Measurements from ENCODE around the gene IRF5.
A peak's percentile ranks its signal among the peaks of the same experiment; 100 is the strongest.

IRF5 gene

GRCh38 chr7:128919881-128920799 is 17.6 kb upstream of the IRF5 start (continued):
- no peak for TF ChIP-seq PBX3 (CRISPR knock-in tag; IDR thresholded peaks at IDR 0.05)
- no peak for TF ChIP-seq ZNF76 (tag by site-specific recombination; IDR thresholded peaks at IDR 0.05; ENCODE audit: borderline replicate concordance, low read depth)
- TF ChIP-seq CTCF (tag by site-specific recombination; IDR thresholded peaks at IDR 0.05) = 0 out of 2 replicates have a peak, but pooled peaks have one; percentile 9
- no peak for TF ChIP-seq ZNF202 (tag by site-specific recombination; IDR thresholded peaks at IDR 0.05; ENCODE audit: borderline replicate concordance)
- TF ChIP-seq ZNF175 (tag by site-specific recombination; IDR thresholded peaks at IDR 0.05) = no peak
- TF ChIP-seq ZSCAN30 (tag by site-specific recombination; IDR thresholded peaks at IDR 0.05) = no peak
- no peak for TF ChIP-seq ZNF777 (tag by site-specific recombination; IDR thresholded peaks at IDR 0.05; ENCODE audit: borderline replicate concordance)
- TF ChIP-seq ZNF488 (tag by site-specific recombination; IDR thresholded peaks at IDR 0.05) = no peak

GRCh38 chr7:128920913-128921582 is 16.7 kb upstream of the IRF5 start:
- TF ChIP-seq ZNF837 (tag by site-specific recombination; IDR thresholded peaks at IDR 0.05) (no peak), KLF10 (tag by site-specific recombination; IDR thresholded peaks at IDR 0.05) (no peak), ZFP37 (tag by site-specific recombination; IDR thresholded peaks at IDR 0.05) (no peak), SETDB1 (IDR thresholded peaks at IDR 0.05; ENCODE audit: insufficient read length, low read length) (no peak), ZNF654 (tag by site-specific recombination; IDR thresholded peaks at IDR 0.05; ENCODE audit: low read depth) (no peak), ZNF202 (tag by site-specific recombination; IDR thresholded peaks at IDR 0.05; ENCODE audit: borderline replicate concordance) (no peak), ZNF132 (tag by site-specific recombination; IDR thresholded peaks at IDR 0.05; ENCODE audit: borderline replicate concordance) (no peak), PRDM10 (tag by site-specific recombination; IDR thresholded peaks at IDR 0.05) (no peak), ZNF311 (tag by site-specific recombination; IDR thresholded peaks at IDR 0.05; ENCODE audit: borderline replicate concordance) (no peak)
- ChIA-PET POLR2A (no interaction called here), CTCF (interaction anchor here (0.6 to 1.3 kb wide), 3 partner anchors 171 to 290 kb away, joined by 3 to 5 read pairs (median 4); no protein-coding TSS in a partner anchor)
- no peak overlapping the region for H3K4me3 ChIP-seq (ENCODE audit: low read depth, low read length)
- no peaks in the 10 kb centered on the region for H3K36me3 ChIP-seq (ENCODE audit: control insufficient read depth in 2 of 2, insufficient read depth in 1 of 2, low read length in 2 of 2)
- no peak overlapping the region for H3K27ac ChIP-seq (ENCODE audit: extremely low read depth, low read depth, low read length)
- no peaks in the 10 kb centered on the region for H3K9me3 ChIP-seq (ENCODE audit: control insufficient read depth, insufficient read depth, low read depth, low read length)
- no peaks in the 10 kb centered on the region for H3K4me1 ChIP-seq (ENCODE audit: control insufficient read depth, insufficient read depth, low read length)

Measured in HEK293 (cell line).